Measurements from ENCODE around the gene CBLL2. TPM values are rescaled to one million over a fixed set of nuclear protein-coding genes. Genes with fewer than 3 reads are reported as not detected.

CBLL2 gene
- total RNA-seq (not detected), polyA plus RNA-seq (not detected)

GRCh38 chrX:22272613-22273012, at the start of gene CBLL2:
Gene CBLL2, plus strand, starts transcription at chrX:22272913. Its CDS starts 79 bp downstream, at chrX:22272992.
- no peaks in the 10 kb centered on the region for H3K4me1 ChIP-seq
- no peak within 1 kb of the TSS for H3K27ac ChIP-seq
- H3K27me3 ChIP-seq: no peaks in the 10 kb centered on the region
- no peak within 1 kb of the TSS for H3K4me3 ChIP-seq
- no peak for TF ChIP-seq POLR2A (IDR thresholded peaks at IDR 0.05)
- no peak for TF ChIP-seq POLR2AphosphoS5 (IDR thresholded peaks at IDR 0.05)
- TF ChIP-seq EP300 (IDR thresholded peaks at IDR 0.05): no peak
- no peak for TF ChIP-seq CTCF (IDR thresholded peaks at IDR 0.05)
- DNase-seq: no peak
- no peaks in the 10 kb centered on the region for H3K36me3 ChIP-seq
- 91 to 92% methylated on average over 13 of the region's 13 CpGs for WGBS, 2 donors
- intact Hi-C loops (cut with DNase I): no loop called here
- H3K9me3 ChIP-seq: no peaks in the 10 kb centered on the region

- H3K4me1 ChIP-seq: no peaks in the 10 kb centered on the region
- no peak overlapping the region for H3K27ac ChIP-seq
- H3K9me3 ChIP-seq: no peaks in the 10 kb centered on the region
- DNase-seq: no peak
- TF ChIP-seq POLR2AphosphoS5 (IDR thresholded peaks at IDR 0.05): no peak
- TF ChIP-seq CTCF (IDR thresholded peaks at IDR 0.05): no peak
- no peak for TF ChIP-seq EP300 (IDR thresholded peaks at IDR 0.05)
- no peak for TF ChIP-seq POLR2A (IDR thresholded peaks at IDR 0.05)
- intact Hi-C loops (cut with DNase I): no loop called here
- H3K27me3 ChIP-seq: no peaks in the 10 kb centered on the region
- 56 to 66% methylated on average over 6 of the region's 6 CpGs for WGBS, 2 donors
- no peak overlapping the region for H3K4me3 ChIP-seq
- H3K36me3 ChIP-seq: no peaks in the 10 kb centered on the region
Observed at GRCh38 chrX:22234380-22234779, 38.3 kb upstream of the CBLL2 start.

- no peaks in the 10 kb centered on the region for H3K9me3 ChIP-seq
- no peak for TF ChIP-seq POLR2AphosphoS5 (IDR thresholded peaks at IDR 0.05)
- no peak for TF ChIP-seq CTCF (IDR thresholded peaks at IDR 0.05)
- TF ChIP-seq POLR2A (IDR thresholded peaks at IDR 0.05): no peak
- no peak for TF ChIP-seq EP300 (IDR thresholded peaks at IDR 0.05)
- no peak for DNase-seq
- H3K27ac ChIP-seq: no peak overlapping the region
- H3K4me1 ChIP-seq: no peaks in the 10 kb centered on the region
- H3K36me3 ChIP-seq: no peaks in the 10 kb centered on the region
- 74 to 79% methylated on average over 2 of the region's 2 CpGs for WGBS, 2 donors
- intact Hi-C loops (cut with DNase I): no loop called here
- H3K4me3 ChIP-seq: no peak overlapping the region
- no peaks in the 10 kb centered on the region for H3K27me3 ChIP-seq
Observed at GRCh38 chrX:22237479-22237878, 35.2 kb upstream of the CBLL2 start.

- intact Hi-C loops (cut with DNase I): no loop called here
- H3K27me3 ChIP-seq: no peaks in the 10 kb centered on the region
- WGBS, 2 donors: 72 to 86% methylated on average over 2 of the region's 2 CpGs
- no peak overlapping the region for H3K4me3 ChIP-seq
- DNase-seq: no peak
- H3K27ac ChIP-seq: no peak overlapping the region
- TF ChIP-seq POLR2A (IDR thresholded peaks at IDR 0.05) (no peak), EP300 (IDR thresholded peaks at IDR 0.05) (no peak), POLR2AphosphoS5 (IDR thresholded peaks at IDR 0.05) (no peak), CTCF (IDR thresholded peaks at IDR 0.05) (no peak)
- no peaks in the 10 kb centered on the region for H3K9me3 ChIP-seq
- H3K36me3 ChIP-seq: no peaks in the 10 kb centered on the region
- peaks cover 0 to 5% (median 0%) of the 10 kb centered on the region in 4 donors for H3K4me1 ChIP-seq
Observed at GRCh38 chrX:22246620-22247019, 26.1 kb upstream of the CBLL2 start.

- intact Hi-C loops (cut with DNase I): no loop called here
Observed at GRCh38 chrX:22247169-22247568, 25.5 kb upstream of the CBLL2 start.

More at GRCh38 chrX:22247169-22247568, 25.5 kb upstream of the CBLL2 start:
- no peak for TF ChIP-seq CTCF (IDR thresholded peaks at IDR 0.05)
- TF ChIP-seq POLR2AphosphoS5 (IDR thresholded peaks at IDR 0.05): no peak
- TF ChIP-seq EP300 (IDR thresholded peaks at IDR 0.05): no peak
- no peak for TF ChIP-seq POLR2A (IDR thresholded peaks at IDR 0.05)
- peaks cover 0 to 5% (median 0%) of the 10 kb centered on the region in 4 donors for H3K4me1 ChIP-seq
- H3K9me3 ChIP-seq: no peaks in the 10 kb centered on the region
- no peak for DNase-seq
- 59 to 63% methylated on average over 1 of the region's 1 CpG for WGBS, 2 donors
- no peaks in the 10 kb centered on the region for H3K27me3 ChIP-seq
- H3K4me3 ChIP-seq: no peak overlapping the region
- no peaks in the 10 kb centered on the region for H3K36me3 ChIP-seq
- no peak overlapping the region for H3K27ac ChIP-seq

All from sigmoid colon (tissue), 7 donors.